GM19025 (cell line): ENCODE measurements around the gene AGTPBP1.
"Not testable (repeated sequence)": the region's sequence is repeated elsewhere in the genome, so short reads cannot be mapped to it uniquely, and the experiment has no call there.

ENCODE experiments used
- ATAC-seq: cut with Tn5 transposase; IDR thresholded peaks from one replicate; pipeline ENCODE4 v1.9.1; 2021; ENCODE audit warnings: mild to moderate bottlenecking, low read depth, moderate library complexity; ENCODE audit not compliant: unreplicated experiment

The AGTPBP1 gene

GRCh38 chr9:85639675-85640186 lies 102.0 kb downstream of the AGTPBP1 start:
- ATAC-seq = no peak

DNA sequence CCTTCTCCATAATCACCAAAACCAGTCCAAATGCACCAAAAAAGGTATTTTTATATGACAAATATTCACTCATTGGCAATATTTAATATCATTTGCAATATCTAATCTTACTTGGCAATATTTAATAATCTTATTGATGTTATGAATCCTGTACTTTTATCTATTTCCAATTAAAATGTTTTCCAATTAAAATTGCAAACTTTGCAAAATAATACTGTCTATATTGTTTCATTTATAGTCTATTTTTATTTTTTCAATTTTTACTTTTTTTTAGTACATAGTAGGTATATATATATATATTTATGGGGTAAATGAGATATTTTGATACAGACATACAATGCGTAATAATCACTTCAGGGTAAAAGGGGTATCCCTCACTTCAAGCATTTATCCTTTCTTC lies 109.9 kb downstream of the AGTPBP1 start:
- ATAC-seq = no peak

DNA sequence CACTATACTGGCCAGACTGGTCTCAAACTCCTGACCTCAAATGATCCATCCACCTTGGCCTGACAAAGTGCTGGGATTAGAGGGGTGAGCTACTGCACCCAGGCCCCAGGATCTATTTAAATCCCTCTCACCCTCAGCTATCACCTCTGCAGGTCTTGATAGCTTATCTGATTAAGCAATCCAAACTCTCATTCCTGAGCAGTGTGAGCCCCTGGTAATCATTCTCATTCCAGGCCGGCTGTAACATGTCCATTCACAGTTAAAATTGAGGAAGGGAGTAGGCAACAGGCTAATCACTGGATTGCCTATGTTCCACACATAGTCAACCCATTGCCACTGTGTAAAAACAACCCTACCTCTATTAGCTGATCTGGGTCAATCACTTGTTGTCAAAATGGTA lies 111.1 kb downstream of the AGTPBP1 start:
- ATAC-seq = no peak

- ATAC-seq = no peak
These were observed 124.5 kb downstream of the AGTPBP1 start for GRCh38 chr9:85617141-85617670.

DNA sequence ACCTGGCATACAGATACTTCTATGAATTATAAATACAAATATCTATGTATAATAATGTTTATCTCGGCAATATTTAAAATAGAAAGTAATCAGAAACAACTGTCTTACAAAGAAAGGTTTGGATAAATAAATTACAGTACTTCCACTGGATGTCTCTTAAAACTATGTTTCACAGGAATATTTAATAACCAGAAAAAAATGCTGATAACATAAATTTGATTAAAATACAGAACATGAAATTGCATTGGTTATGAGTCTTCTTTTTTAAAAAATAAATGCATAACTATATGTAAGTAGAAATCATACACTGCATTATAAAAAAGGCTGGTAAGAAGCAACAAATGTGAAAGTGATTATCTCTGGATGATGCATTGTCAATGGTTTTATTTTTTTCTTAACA lies 126.0 kb downstream of the AGTPBP1 start:
- no peak for ATAC-seq

GRCh38 chr9:85610074-85610860 lies 131.5 kb downstream of the AGTPBP1 start:
- peak; percentile 87 for ATAC-seq

GRCh38 chr9:85605905-85606304 lies 135.8 kb downstream of the AGTPBP1 start:
- no peak for ATAC-seq

- ATAC-seq = no peak
These were observed 137.8 kb downstream of the AGTPBP1 start for GRCh38 chr9:85603936-85604335.

- no peak for ATAC-seq
These were observed 139.0 kb downstream of the AGTPBP1 start for GRCh38 chr9:85602742-85603141.

DNA sequence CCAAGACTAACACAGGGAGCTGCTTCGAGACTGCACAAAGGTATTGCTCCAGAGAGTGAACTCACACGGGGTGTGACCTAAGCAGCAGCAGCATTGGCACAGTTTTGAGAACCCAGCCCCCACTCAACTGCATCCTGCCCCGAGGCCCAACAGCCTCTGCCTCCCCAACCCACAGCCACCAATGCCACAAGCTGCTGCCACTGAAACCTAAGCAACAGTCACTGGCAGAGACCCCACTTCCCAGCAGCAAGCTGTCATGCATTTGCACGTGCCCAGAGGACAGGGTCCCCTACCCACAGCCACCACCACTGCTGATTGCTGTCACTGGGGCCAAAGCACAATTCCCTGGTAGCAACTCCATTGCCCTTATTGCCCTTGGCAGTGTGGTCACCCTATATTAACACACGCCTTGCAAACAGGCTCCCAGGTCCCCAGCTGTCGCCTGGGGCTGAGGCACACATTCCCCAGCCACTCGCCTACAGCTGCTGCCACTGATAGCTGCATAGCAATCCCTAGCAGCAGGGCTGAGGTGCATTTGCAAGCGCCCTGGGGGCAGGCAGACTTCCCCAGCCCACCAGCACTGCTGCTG lies 141.0 kb downstream of the AGTPBP1 start:
- ATAC-seq = no peak

GRCh38 chr9:85599540-85600105 lies 142.1 kb downstream of the AGTPBP1 start:
- ATAC-seq = no peak

DNA sequence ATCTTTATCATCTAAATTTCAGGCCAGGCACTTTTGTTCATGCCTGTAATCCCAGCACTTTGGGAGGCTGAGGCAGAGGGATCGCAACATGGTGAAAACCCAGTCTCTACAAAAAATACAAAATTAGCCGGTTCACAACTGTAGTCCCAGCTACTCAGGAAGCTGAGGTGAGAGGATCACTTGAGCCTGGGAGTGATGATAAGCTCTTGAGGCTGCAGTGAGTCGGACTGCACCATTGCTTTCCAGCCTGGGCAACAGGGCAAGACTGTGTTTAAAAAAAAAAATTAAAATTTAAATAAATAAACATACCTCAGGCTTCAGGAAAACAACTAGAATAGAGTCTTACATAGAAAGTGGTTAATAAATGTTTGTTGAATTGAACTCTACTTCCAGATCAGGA lies 147.4 kb downstream of the AGTPBP1 start:
- no peak for ATAC-seq

- no peak for ATAC-seq
These were observed 155.1 kb downstream of the AGTPBP1 start for GRCh38 chr9:85586684-85587083.

DNA sequence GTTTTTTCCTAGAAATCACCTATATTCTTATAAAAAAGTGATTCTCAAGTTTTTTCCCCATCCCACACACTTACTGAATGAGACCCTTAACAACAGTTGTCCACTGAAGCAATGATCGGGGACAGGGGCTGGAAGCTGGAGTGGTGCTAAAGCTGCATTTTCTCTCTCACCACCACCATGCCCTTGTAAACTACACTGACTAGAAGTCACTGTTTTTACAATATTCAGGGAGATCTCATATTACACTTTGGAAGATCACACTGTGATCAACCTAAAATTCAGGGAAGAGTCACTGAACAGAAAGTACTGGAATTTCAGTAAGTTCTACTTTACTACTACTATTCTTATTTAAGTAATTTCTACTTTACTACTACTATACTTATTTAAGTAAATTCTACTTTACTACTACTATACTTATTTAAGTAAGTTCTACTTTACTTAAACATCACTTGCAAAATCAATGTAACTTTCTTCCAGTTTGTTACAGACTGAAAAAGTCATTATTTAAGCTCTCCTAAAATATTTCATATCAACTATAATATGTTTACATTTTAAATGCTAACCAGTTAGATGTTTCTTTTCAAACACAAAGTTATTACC lies 164.3 kb downstream of the AGTPBP1 start:
- ATAC-seq = no peak

DNA sequence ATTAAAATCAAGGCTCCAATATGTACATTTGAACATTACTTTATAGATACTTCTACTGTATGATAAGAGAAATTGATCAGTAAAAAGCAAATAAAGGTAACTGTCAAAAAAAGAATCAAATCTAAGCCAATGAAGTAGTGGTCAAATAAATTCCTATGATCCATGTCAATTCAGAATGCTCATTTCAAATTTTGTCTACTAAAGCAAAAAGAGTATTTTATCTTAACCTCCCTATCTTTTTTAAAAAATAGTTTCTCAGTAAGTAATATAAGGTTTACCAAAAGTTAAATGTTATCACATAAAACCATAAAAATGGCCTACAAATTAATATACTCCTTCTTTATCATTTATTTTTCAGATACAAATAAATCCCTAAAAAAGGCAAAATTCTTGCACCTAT lies 165.9 kb downstream of the AGTPBP1 start:
- ATAC-seq = no peak

DNA sequence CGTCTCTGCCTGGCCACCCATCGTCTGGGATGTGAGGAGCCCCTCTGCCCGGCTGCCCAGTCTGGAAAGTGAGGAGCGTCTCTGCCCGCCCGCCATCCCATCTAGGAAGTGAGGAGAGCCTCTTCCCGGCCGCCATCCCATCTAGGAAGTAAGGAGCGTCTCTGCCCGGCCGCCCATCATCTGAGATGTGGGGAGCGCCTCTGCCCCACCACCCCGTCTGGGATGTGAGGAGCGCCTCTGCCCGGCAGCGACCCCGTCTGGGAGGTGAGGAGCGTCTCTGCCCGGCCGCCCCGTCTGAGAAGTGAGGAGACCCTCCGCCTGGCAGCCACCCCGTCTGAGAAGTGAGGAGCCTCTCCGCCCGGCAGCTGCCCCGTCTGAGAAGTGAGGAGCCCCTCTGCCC lies 168.2 kb downstream of the AGTPBP1 start:
- not testable (repeated sequence) for ATAC-seq

GRCh38 chr9:85572917-85573316 lies 168.8 kb downstream of the AGTPBP1 start:
- not testable (repeated sequence) for ATAC-seq

- no peak for ATAC-seq
These were observed 171.8 kb downstream of the AGTPBP1 start for GRCh38 chr9:85569988-85570387.

- ATAC-seq = no peak
These were observed 182.2 kb downstream of the AGTPBP1 start for GRCh38 chr9:85559526-85559925.

GRCh38 chr9:85554349-85554748 lies 187.4 kb downstream of the AGTPBP1 start:
- ATAC-seq = no peak

GRCh38 chr9:85553475-85553874 lies 188.3 kb downstream of the AGTPBP1 start:
- ATAC-seq = no peak
